ENCODE data around the gene RPL28. TPM values are rescaled to one million over a fixed set of nuclear protein-coding genes. Genes with fewer than 3 reads are reported as not detected.

The RPL28 gene
- total RNA-seq, 1 experiment from 2014 or later, result 1,703 TPM

DNA sequence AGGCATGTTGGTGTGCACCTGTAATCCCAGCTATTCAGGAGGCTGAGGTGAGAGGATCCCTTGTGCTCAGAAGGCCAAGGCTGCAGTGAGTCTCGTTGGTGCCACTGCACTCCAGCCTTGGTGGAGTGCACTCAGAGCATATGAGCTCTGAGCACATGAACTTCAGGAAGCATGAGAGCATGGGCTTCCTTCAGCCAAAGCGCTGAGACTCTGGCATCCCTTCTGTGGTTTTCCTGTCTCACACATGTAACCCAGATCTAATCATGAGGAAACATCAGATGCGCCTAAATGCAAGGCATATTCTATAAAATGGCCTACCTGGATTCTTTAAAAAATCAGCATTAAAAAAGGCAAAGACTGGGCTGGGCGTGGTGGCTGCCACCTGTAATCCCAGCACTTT, 35.5 kb downstream of the RPL28 start:
- peak; percentile 21 for DNase-seq (ENCODE audit: low read depth)

DNA sequence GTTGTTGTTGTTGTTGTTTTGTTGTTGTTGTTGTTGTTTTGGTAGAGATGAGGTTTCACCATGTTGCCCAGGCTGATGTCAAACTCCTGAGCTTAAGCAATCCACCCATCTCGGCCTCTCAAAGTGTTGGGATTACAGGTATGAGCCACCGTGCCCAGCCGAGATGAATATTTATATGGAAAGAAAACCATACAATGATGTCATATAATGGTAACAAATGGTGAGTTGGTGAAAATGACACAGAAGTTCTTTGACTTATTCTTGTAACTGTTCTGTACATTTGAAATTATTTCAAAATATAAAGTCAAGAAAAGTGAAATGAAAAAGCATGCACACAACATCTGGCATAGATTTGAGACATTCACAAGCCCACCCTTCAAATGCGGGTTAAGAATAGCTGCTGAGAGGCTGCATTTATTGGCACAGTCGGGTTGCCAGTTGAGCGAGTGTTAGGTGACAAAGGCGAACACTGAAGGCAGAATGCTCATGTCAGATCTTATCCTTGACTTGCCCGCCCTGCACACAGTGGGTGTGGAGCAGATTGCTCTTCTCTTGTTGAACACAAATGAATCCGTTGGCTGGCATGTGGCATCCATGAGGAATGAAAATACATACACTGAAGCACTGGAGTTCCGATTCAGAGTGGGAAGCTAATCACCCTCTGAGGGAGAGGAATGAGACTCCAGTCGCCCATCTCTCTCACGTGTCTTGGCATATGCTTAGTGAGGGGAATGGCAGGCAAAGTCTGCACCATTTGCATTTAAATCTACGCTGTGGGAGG, 37.7 kb downstream of the RPL28 start:
- DNase-seq (ENCODE audit: low read depth), result no peak

DNA sequence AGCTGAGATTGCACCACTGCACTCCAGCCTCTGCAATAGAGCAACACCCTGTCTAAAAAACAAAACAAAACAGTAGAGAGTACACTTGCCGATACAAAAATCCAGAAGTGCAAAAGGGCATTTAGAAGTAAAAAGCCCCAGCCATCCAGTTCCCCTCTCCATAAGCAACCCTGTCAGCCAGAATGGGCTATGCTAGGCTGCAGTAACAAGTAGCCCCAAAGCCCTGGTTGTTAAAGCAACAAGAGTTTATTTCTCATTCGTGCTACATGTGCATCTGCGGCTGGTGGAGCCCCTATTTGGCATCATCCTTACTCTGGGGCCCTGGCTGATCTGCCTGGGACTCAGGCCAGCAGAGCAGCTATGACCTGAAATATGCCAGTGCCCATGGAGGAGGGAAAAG, 38.8 kb downstream of the RPL28 start:
- no peak for DNase-seq (ENCODE audit: low read depth)

DNA sequence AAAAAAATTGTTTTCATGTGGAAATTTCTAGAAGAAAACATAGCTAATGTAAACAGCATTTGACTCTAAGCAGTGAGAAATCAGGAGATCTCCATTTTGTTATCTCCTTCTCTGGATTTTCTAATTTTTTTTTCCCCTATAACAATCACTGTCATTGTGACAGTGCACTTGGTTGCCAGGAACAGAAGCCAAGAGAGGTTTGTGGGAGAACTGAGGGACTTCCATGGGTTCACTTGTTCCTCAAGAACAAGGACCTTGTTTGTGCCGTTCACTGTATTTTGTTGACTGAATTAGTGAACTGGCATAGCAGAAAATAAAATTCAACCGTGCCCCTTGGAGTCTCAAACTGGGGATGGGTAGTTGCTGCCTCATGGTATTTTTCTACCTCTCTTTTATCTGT, 40.3 kb downstream of the RPL28 start:
- DNase-seq (ENCODE audit: low read depth), result no peak

DNA sequence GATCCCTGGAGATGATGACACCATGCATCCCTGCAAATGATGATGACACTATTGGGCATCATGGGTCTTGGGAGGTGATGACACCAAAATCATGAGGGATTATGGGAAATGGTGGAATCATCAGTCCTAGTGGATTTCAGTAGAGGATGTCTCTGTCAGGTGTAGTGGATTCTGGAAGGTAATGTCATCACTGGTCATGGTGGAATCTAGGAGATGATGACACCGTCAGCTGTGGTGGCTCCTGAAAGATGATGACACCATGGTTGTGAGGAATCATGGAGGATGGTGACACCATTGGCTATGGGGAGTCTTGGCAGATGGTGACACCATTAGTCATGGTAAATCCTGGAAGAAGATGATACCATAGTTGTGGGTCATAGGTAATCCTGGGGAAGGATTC, 45.5 kb downstream of the RPL28 start:
- DNase-seq (ENCODE audit: low read depth), result no peak

DNA sequence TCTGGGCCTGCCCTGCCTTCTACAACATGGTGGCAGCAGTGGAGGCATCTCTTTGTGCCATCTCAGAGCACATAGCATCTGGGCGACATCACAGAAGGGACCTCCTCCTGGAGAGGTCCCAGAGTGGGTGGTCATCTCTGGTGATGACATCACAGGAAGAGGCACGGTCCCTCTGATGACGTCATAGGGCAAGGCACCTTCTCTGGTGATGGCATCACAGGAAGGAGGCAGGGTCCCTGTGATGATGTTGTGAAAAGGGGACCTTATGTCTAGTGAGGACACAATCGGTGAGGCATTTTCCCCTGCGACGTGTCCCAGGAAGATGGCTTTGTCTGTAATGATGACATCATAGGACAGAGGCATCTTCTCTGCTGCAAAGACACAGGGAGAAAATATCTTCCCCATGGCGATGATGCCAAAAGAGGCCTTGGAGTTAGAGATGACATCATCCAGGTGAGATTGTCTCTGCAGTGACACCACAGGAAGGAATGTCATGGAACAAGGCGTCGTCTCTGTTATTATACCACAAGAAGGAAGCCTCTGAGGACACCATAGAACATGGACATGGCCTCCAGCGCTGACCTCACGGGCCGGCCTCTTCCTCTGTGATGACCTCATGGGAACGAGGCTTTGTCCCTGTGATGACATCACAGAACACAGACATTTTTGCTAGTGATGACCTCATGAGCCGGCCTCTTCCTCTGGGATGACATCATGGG, 46.7 kb downstream of the RPL28 start:
- no peak for DNase-seq (ENCODE audit: low read depth)

DNA sequence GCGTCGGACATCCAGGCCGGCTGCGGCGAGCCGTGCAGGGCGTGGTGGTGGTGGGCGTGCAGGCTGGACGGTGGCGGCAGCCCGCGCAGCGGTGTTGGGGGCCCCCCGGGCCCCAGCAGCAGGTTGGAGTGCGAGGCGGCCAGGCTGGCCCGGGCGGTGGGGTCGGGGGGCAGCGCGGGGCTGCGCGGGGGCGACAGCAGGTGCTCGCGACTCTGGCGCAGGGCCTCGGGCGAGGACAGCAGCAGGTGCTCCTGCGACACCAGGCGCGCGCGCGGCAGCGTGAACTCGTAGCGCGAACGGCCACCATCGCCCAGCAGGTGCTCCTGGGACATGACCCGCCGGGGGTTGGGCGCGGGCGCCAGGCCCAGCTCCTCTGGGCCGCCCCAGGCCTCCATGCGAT, 47.6 kb downstream of the RPL28 start:
- DNase-seq (ENCODE audit: low read depth), result no peak

DNA sequence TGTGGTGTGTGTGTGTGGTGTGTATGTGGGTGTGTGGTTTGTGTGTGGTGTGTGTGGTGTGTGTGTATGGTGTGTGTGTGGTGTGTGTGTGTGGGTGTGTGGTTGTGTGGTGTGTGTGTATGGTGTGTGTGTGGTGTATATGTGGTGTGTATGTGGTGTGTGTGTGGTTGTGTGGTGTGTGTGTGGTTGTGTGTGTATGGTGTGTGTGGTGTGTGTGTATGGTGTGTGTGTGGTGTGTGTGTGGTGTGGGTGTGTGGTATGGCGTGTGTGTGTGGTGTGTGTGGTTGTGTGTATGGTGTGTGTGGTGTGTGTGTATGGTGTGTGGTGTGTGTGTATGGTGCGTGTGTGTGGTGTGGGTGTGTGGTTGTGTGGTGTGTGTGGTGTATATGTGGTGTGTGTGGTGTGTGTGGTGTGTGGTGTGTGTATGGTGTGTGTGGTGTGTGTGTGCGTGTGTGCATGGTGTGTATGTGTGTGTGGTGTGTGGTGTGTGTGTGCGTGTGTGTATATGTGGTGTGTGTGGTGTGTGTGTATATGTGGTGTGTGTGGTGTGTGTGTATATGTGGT, 48.7 kb downstream of the RPL28 start:
- no peak for DNase-seq (ENCODE audit: low read depth)

DNA sequence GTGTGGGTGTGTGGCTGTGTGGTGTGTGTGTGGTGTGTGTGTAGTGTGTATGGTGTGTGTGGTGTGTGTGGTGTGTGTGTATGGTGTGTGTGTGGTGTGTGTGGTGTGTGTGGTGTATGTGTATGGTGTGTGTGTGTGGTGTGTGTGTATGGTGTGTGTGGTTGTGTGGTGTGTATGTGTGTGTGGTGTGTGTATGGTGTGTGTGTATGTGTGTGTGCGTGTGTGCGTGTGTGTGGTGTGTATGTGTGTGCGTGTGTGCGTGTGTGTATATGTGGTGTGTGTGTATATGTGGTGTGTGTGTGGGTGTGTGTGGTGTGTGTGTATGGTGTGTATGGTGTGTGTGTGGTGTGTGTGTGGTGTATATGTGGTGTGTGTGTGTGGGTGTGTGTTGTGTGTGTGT, 49.3 kb downstream of the RPL28 start:
- no peak for DNase-seq (ENCODE audit: low read depth)

DNA sequence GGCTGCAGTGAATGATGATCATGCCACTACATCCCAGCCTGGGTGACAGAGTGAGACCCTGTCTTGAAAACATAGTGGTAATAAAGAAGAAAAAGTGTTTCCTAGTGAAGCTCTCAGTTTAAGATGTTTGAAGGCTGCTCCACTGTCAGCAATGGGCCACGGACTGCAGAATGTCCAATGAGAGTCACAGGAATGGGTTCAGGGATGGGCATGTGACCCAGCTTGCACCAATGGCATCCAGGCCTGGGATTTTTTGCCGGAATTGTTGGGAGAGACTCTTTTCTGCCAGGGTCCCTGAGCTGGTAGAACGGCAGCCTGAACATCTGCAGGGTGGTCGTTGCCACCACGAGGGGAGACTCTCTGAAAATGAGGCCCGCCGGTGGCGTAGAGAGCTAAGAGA, 51.1 kb downstream of the RPL28 start:
- DNase-seq (ENCODE audit: low read depth), result no peak

DNA sequence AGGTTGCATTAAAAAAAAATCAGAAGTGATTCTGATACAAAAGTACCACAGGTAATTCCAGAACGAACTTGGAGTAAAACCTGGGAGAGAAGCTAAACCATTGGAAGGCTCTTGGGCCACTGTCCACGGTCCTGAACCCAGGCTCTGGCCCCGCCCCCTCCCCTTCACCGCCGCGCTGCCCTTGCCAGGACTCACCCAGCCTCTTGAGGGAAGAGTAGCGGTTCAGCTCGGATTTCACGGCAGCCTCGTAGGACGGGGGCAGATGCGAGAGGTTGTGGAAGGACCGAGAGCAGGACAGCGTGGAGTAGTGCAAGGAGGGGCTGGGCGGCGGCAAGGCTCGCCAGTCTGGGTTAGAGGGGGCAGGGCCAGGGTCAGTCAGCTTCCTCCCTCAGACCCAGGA, 51.7 kb downstream of the RPL28 start:
- peak; percentile 67 for DNase-seq (ENCODE audit: low read depth)

DNA sequence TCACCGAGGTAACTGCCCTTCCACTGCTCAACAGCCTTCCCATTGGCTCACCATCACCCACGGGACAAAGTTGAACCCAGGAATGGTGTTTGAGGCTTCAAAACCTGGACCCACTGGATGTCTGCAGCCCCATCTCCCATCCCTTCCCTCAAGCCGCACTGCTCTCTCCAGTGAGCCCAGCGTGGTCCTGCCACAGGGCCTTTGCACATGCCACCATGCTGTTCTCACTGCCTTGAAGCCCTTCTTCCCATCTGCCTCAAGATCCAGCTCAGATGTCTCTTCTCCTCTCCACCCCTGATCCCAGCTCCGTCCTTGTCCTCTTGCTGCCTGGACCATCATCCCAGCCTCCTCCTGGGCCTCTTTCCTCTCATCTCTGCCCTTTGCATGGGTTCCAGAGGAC, 53.3 kb downstream of the RPL28 start:
- no peak for DNase-seq (ENCODE audit: low read depth)

DNA sequence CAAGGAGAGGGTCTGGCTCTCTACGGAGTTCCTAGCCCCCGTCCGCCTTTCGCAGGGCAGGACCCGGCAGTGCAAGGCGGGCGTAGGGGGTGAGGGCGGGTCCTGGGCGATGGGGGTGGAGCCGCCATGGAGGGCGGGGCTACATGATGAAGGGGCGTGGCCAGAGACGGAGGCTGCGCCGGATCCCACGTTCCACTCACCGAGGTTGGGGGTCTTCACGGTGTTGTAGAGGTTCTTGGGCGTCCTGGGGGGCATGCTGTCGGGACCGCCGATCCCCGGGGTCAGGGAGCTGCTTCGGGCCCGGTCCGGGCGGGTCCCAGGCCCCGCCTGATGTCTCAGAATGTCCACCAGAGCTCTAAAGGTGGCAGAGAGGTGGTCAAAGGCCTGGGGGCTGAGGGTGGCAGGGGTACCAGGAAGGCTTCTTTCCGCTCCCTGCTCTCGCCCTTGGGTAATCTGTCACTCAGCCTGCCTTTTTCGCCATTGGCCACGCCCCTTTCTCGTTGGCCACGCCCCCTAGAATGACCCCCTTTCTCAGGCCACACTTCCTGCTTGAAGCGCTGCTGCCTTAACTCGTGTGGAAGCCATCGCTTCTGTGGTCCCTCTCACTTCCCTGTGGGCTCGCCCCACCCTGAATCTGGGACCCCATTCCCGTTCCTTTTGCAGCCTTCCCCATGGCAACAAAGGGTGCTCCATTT, 54.8 kb downstream of the RPL28 start:
- no peak for DNase-seq (ENCODE audit: low read depth)

DNA sequence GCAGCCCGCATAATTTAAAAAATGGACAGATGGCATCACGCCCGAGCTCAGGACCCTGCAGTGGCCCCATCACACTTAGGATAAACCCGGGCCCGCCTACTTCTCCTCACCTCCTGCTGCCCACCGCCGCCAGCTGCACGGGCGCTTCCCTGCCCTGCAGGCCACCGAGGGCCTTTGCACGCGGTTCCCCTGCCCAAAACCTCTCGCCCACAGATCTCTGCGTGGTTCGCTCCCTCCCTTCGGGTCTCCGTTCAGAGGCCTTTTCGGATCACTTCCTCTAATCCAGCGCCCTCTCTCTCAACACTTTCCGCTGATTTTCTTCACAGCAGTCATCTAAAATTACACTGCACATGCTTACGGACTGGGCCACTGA, 55.6 kb downstream of the RPL28 start:
- no peak for DNase-seq (ENCODE audit: low read depth)

DNA sequence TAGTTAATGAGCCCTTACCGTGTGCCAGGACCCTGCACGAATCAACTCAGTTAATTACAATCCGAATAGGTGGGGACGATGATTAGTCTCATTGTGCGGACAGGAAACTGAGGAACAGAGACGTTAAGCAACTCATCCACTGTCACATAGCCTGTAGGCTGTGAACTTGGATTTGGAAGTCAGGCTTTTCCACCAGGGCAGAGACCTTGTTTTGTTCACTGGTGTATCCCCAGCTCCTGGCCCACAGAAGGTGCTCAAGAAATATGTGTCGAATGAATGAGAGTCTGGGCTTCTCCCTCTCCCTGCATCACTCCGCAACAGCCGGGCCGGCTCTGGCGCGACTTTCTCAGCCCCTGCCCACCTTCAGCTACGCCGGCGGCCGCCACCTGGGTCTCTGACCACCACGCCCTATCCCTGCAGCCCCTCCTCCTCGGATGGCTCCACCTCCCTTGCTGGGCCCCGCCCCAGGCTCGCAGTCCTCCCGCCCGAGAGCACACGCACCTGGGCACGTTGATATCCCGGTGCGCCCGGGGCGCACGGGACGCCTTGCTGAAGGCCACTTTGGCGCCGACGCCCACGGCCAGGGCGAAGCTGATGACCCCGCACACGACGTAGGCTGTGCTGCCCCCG, 56.1 kb downstream of the RPL28 start:
- DNase-seq (ENCODE audit: low read depth), result no peak

DNA sequence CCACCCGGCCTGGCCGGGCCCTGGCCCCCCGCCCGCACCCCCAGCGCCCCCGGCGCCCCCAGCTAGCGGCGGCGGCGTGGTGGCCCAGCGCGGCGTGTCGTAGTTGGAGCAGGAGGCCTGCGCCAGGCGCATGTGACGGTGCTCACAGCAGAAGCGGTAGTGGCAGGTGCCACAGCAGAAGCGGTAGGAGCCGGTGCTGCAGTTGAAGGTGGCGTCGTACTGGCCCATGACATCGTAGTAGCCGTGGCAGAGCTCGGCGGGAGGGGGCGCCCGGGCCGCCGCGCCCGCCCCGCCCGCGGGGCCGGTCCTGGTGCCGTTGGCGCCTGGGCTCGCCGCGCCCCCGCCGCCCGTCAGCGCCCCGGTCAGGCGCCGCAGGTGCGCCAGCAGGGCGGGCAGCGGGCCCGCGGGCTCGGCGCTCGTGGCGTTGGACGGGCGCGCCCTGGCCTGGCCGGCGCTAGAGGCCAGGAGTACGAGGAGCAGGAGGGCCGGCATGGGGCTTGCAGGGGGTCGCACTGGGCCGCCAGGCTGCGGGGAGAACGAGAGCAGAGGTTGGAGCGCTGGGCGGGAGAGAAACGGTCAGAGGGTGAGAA, 56.7 kb downstream of the RPL28 start:
- no peak for DNase-seq (ENCODE audit: low read depth)

DNA sequence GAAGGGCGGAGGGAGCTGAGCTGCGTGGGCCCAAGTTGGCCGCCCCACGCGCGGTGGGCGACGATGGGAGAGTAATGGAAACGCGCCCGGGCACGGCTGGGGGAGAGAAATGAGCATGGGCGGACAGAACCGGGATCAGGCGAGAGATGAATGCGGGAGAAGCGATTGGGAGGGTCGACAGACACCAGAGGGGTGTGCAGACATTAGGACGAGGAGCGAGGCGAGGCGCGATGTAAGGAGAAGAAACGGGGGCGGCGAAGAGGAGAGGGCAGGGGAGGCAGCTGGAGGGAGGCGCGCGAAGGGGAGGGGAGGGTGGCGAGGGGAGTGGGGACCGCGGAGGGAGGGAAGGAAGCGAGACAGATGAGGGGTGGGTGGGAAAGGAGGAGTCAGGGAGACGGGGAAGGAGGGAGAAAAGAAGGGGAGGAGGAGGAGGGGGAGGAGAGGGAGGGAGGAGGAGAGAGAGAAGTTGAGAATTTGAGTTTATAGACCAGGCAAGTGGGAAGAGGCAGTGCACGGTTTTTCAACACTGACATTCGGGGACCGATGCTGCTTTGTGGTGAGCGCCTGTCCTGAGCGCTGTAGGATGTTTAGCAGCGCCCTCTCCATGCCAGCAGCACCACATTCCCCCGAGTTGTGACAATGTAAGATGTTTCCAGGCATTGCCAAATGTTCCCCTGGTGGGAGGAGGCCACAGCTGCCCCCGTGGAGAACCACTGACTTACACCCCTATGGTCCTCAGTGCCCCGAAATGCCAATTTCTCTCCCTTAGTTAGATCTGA, 57.5 kb downstream of the RPL28 start, which contains the start of gene SHISA7:
Gene SHISA7 (minus strand): TSS at position 256 of the 779 bp plus-strand sequence. CDS start 437 bp downstream, outside the sequence.
- no peak for DNase-seq (ENCODE audit: low read depth)

DNA sequence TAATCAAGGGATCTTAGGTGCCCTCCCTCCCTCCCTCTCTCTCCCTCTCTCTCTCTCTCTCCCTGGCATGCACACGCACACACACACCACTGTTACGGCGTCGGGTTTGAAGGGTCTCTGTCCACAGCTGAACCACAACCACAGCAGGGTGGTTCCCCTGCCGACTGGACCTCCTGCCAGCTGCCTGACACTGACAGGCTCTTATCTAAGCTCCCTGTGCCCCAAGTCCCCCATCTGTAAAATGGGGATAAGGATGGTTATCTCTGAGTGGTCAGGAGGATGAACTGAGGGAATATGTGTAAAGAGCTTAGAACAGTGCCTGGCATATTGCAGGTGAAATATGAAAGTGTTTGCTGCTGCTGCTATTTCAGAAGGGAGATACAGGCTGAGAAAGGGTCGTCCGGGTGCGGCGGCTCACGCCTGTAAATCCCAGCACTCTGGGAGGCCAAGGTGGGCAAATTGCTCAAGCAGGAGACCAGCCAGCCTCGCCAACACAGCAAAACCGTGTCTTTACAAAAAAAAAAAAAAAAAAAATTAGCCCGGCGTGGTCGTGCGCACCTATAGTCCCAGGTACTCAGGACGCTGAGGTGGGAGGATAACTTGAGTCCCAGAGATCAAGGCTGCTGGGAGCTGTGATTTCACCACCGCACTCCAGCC, 58.2 kb downstream of the RPL28 start:
- DNase-seq (ENCODE audit: low read depth), result no peak

DNA sequence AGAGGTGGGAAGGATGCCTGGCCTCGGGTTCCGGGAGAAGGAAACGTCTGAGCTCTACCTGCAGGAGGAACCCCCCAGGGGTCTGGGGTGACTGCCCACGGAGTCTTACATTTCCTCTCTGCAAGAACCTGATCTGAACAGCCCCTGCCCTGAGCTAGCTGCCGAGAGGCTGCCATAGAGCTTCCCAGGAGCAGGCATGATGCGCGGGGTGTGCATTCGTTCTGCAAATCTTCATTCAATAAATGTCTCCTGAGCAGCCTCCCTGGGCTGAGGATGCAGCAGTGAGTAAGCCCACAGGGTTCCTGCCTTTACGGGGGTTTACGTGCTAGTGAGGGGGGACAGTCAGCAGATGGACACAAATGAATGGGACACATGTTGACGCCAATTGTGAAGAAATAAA, 58.9 kb downstream of the RPL28 start:
- no peak for DNase-seq (ENCODE audit: low read depth)

DNA sequence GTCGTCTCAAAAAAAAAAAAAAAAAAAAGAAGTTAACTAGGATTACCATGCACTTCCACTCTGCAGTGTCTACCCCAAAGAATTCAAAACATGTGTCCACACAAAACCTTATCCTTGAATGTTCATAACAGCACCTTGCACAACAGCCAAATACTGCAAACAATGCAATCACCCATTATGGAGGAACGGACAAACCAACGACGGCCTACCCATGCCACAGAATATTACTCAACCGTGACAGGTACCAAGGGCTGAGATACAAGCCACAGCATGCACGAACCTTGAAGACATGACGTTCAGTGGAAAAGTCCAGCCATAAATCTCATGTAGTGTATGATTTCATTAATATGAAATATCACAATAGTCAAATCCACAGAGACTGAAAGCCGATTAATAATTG, 60.3 kb downstream of the RPL28 start:
- no peak for DNase-seq (ENCODE audit: low read depth)

Data from HT1080 (cell line).